NCI-H1105 treated with DMSO at 0.1 percent for 48 hours (cell line): ENCODE data around the gene ATAD2B.
"Not testable (repeated sequence)": the region's sequence is repeated elsewhere in the genome, so short reads cannot be mapped to it uniquely, and the experiment has no call there.

Source experiments
- DNase-seq: peaks from one replicate; lab custom pipeline; 2025; lab: John Stamatoyannopoulos, UW

Gene ATAD2B

GRCh38 chr2:23745068-23745725 lies 181.7 kb downstream of the ATAD2B start:
- no peak for DNase-seq

- not testable (repeated sequence) for DNase-seq
Observed at GRCh38 chr2:23736783-23737182, 190.1 kb downstream of the ATAD2B start.

- DNase-seq, result no peak
Observed at GRCh38 chr2:23734416-23734815, 192.5 kb downstream of the ATAD2B start.

GRCh38 chr2:23723029-23723428 lies 203.9 kb downstream of the ATAD2B start:
- not testable (repeated sequence) for DNase-seq

- DNase-seq, result no peak
Observed at GRCh38 chr2:23722255-23722654, 204.7 kb downstream of the ATAD2B start.

- no peak for DNase-seq
Observed at GRCh38 chr2:23721454-23721826, 205.5 kb downstream of the ATAD2B start.

GRCh38 chr2:23720705-23721453 lies 206.0 kb downstream of the ATAD2B start:
- no peak for DNase-seq

GRCh38 chr2:23719716-23720115 lies 207.2 kb downstream of the ATAD2B start:
- DNase-seq, result no peak

GRCh38 chr2:23718931-23719700 lies 207.8 kb downstream of the ATAD2B start:
- DNase-seq, result no peak

GRCh38 chr2:23713351-23713750 lies 213.6 kb downstream of the ATAD2B start:
- DNase-seq, result no peak

GRCh38 chr2:23712756-23713151 lies 214.2 kb downstream of the ATAD2B start:
- no peak for DNase-seq

- DNase-seq, result no peak
Observed at GRCh38 chr2:23711979-23712755, 214.8 kb downstream of the ATAD2B start.

- DNase-seq, result no peak
Observed at GRCh38 chr2:23709311-23709710, 217.6 kb downstream of the ATAD2B start.

GRCh38 chr2:23708771-23709170 lies 218.2 kb downstream of the ATAD2B start:
- DNase-seq, result no peak

GRCh38 chr2:23707096-23707495 lies 219.8 kb downstream of the ATAD2B start:
- no peak for DNase-seq

- DNase-seq, result no peak
Observed at GRCh38 chr2:23706613-23707078, 220.3 kb downstream of the ATAD2B start.

- no peak for DNase-seq
Observed at GRCh38 chr2:23705771-23706612, 220.9 kb downstream of the ATAD2B start.

GRCh38 chr2:23703583-23704385 lies 223.1 kb downstream of the ATAD2B start:
- no peak for DNase-seq

GRCh38 chr2:23703037-23703582 lies 223.8 kb downstream of the ATAD2B start:
- DNase-seq, result no peak

GRCh38 chr2:23700627-23701026 lies 226.3 kb downstream of the ATAD2B start:
- DNase-seq, result no peak
